Loucy (cell line): ENCODE results near the gene SNTN.

Experiments
- H2AFZ ChIP-seq: fragments of 200-600 bp; sonication (generic); 2 replicates; pipeline ENCODE4 v1.6.0; 2016; ENCODE audit warnings: antibody characterized with exemption, mild to moderate bottlenecking, low read length, moderate library complexity
- H3F3A ChIP-seq: fragments of 200-600 bp; 2 replicates; pipeline ENCODE4 v1.6.0; 2016; ENCODE audit warnings: antibody characterized with exemption, low read depth, mild to moderate bottlenecking
- H3K27me3 ChIP-seq: fragments of 200-600 bp; sonication (generic); 2 replicates; pipeline ENCODE4 v1.6.1; 2014; ENCODE audit warnings: low read length, mild to moderate bottlenecking; ENCODE audit not compliant: insufficient read depth, poor library complexity, severe bottlenecking
- H3K36me3 ChIP-seq: fragments of 200-600 bp; sonication (generic); 2 replicates; pipeline ENCODE4 v1.6.1; 2016; ENCODE audit warnings: low read length; ENCODE audit not compliant: insufficient read depth
- H3K4me1 ChIP-seq: fragments of 200-600 bp; sonication (generic); 2 replicates; pipeline ENCODE4 v1.5.1; 2014; ENCODE audit warnings: low read length, mild to moderate bottlenecking; ENCODE audit not compliant: insufficient read depth, poor library complexity, severe bottlenecking
- H3K4me2 ChIP-seq: fragments of 200-600 bp; sonication (generic); 2 replicates; pipeline ENCODE4 v1.6.0; 2014; ENCODE audit warnings: antibody characterized with exemption, low read length, low read depth, mild to moderate bottlenecking; ENCODE audit not compliant: poor library complexity, severe bottlenecking
- H3K4me3 ChIP-seq: fragments of 200-600 bp; sonication (generic); 2 replicates; pipeline ENCODE4 v1.5.1; 2014; ENCODE audit warnings: low read length, mild to moderate bottlenecking, mixed read lengths; ENCODE audit not compliant: poor library complexity, severe bottlenecking
- H3K79me2 ChIP-seq: fragments of 200-600 bp; sonication (generic); 2 replicates; pipeline ENCODE4 v1.6.1; 2014; ENCODE audit warnings: low read length; ENCODE audit not compliant: insufficient read depth
- H3K9ac ChIP-seq: fragments of 200-600 bp; sonication (generic); 2 replicates; pipeline ENCODE4 v1.6.0; 2014; ENCODE audit warnings: mild to moderate bottlenecking, low read depth, low read length, moderate library complexity; ENCODE audit not compliant: poor library complexity, severe bottlenecking
- H3K9me2 ChIP-seq: fragments of 200-600 bp; sonication (generic); replicated peaks from 2 replicates; pipeline ENCODE4 v1.6.1; 2016; ENCODE audit warnings: low read depth, low read length, mixed read lengths
- H3K9me3 ChIP-seq: fragments of 200-600 bp; sonication (generic); 2 replicates; pipeline ENCODE4 v1.6.1; 2014; ENCODE audit warnings: mild to moderate bottlenecking, antibody characterized with exemption, low read length, low read depth; ENCODE audit not compliant: insufficient read depth
- H4K20me1 ChIP-seq: fragments of 200-600 bp; sonication (generic); 2 replicates; pipeline ENCODE4 v1.6.0; 2014; ENCODE audit warnings: antibody characterized with exemption, low read length, mild to moderate bottlenecking; ENCODE audit not compliant: insufficient read depth, poor library complexity, severe bottlenecking
- EZH2phosphoT487 ChIP-seq: fragments of 200-600 bp; IDR thresholded peaks from 2 replicates; pipeline ENCODE4 v1.6.1; 2018; ENCODE audit warnings: antibody characterized with exemption, mild to moderate bottlenecking, moderate library complexity, borderline replicate concordance
- TF ChIP-seq, protein P1 (sequence below): fragments of 200-600 bp; sonication (generic); conservative IDR thresholded peaks from 2 replicates; pipeline ENCODE4 v1.5.1; 2014; ENCODE audit warnings: mild to moderate bottlenecking, antibody characterized with exemption, low read length

The SNTN gene

GRCh38 chr3:63685340-63685739 is 32.9 kb downstream of the SNTN start:
- H3K27me3 ChIP-seq = no peaks in the 10 kb centered on the region
- H3K9ac ChIP-seq = no peak overlapping the region
- TF ChIP-seq, protein P1, sequence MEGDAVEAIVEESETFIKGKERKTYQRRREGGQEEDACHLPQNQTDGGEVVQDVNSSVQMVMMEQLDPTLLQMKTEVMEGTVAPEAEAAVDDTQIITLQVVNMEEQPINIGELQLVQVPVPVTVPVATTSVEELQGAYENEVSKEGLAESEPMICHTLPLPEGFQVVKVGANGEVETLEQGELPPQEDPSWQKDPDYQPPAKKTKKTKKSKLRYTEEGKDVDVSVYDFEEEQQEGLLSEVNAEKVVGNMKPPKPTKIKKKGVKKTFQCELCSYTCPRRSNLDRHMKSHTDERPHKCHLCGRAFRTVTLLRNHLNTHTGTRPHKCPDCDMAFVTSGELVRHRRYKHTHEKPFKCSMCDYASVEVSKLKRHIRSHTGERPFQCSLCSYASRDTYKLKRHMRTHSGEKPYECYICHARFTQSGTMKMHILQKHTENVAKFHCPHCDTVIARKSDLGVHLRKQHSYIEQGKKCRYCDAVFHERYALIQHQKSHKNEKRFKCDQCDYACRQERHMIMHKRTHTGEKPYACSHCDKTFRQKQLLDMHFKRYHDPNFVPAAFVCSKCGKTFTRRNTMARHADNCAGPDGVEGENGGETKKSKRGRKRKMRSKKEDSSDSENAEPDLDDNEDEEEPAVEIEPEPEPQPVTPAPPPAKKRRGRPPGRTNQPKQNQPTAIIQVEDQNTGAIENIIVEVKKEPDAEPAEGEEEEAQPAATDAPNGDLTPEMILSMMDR = no peak
- no peak for TF ChIP-seq EZH2phosphoT487
- H3K4me2 ChIP-seq = no peak overlapping the region
- H2AFZ ChIP-seq = no peak overlapping the region
- H3K4me1 ChIP-seq = no peaks in the 10 kb centered on the region
- H3K36me3 ChIP-seq = no peaks in the 10 kb centered on the region
- H3K79me2 ChIP-seq = no peaks in the 10 kb centered on the region
- no peaks in the 10 kb centered on the region for H3F3A ChIP-seq
- H3K9me2 ChIP-seq = no peaks in the 10 kb centered on the region
- no peaks in the 10 kb centered on the region for H3K9me3 ChIP-seq
- H4K20me1 ChIP-seq = no peaks in the 10 kb centered on the region
- H3K4me3 ChIP-seq = no peak overlapping the region

DNA sequence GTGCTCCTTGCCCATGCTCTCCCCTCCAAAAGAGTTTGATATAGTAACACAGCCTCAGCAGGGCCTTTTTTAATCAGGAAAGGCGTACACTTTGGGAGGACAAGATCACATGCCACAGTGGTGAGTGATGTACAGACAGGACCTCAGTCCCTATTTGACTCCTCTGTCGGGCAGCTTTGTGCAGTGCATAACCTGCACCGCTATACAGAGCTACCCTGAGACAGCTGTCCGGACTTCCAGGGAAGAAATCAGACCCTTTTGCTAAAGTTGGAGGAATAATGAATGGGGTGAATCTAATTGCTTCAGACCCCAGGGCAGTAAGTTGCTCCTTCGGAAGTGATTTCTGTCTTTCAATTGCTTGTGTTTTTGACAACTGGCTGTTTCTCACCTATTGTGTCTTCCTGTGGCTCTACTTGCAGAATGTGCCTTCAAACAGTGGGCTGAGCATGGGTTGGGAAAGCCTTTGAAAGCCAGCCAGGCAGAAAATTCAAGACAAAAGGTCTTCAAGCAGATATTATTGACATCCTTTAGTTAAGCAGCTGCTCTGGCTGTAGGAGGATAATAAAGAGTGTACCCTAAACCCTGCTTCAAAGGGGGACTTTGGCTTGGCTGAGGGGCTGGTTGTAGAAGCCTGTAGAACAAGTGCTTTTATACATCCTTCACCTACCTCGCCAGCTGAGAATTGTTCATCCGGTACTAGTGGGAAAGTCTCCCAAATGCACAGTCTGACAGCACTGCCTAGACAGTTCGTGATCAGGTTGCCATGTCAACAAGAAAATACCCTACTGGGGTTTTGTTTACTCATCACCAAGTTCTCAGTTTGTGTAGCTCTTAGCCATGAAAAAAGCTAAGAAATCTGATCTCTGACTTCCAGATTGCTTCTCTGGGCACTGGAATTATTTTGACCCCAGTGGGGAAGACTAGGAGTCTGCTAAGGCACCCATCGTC is 35.1 kb downstream of the SNTN start:
- Histone ChIP-seq H3F3A (no peaks in the 10 kb centered on the region), H3K9me2 (no peaks in the 10 kb centered on the region), H4K20me1 (no peaks in the 10 kb centered on the region), H3K36me3 (no peaks in the 10 kb centered on the region), H3K4me2 (no peak overlapping the region), H3K4me3 (no peak overlapping the region), H2AFZ (no peak overlapping the region), H3K4me1 (no peaks in the 10 kb centered on the region), H3K9ac (no peak overlapping the region), H3K9me3 (no peaks in the 10 kb centered on the region), H3K79me2 (no peaks in the 10 kb centered on the region), H3K27me3 (no peaks in the 10 kb centered on the region)
- no peak for TF ChIP-seq EZH2phosphoT487
- TF ChIP-seq, protein P1 = no peak

- Histone ChIP-seq H3K4me1 (no peaks in the 10 kb centered on the region), H3K27me3 (no peaks in the 10 kb centered on the region), H3K36me3 (no peaks in the 10 kb centered on the region), H3K4me3 (no peak overlapping the region), H3K4me2 (no peak overlapping the region), H3K79me2 (no peaks in the 10 kb centered on the region), H3K9me3 (no peaks in the 10 kb centered on the region), H3K9ac (no peak overlapping the region), H3K9me2 (no peaks in the 10 kb centered on the region), H2AFZ (no peak overlapping the region), H3F3A (no peaks in the 10 kb centered on the region), H4K20me1 (no peaks in the 10 kb centered on the region)
- TF ChIP-seq, protein P1 = no peak
- no peak for TF ChIP-seq EZH2phosphoT487
Observed at GRCh38 chr3:63689285-63689684, 36.8 kb downstream of the SNTN start.
